NCI-H82 treated with DMSO at 0.1 percent for 48 hours (cell line): ENCODE data around the gene DMRTB1.

Source experiments
- DNase-seq: peaks from one replicate; lab custom pipeline; 2025; ENCODE audit not compliant: unreplicated experiment; lab: John Stamatoyannopoulos, UW

Gene DMRTB1

GRCh38 chr1:53462769-53463501, 3.7 kb downstream of the DMRTB1 start:
- peak; percentile 60 for DNase-seq

GRCh38 chr1:53463961-53464899, 5.0 kb downstream of the DMRTB1 start:
- DNase-seq: no peak

DNA sequence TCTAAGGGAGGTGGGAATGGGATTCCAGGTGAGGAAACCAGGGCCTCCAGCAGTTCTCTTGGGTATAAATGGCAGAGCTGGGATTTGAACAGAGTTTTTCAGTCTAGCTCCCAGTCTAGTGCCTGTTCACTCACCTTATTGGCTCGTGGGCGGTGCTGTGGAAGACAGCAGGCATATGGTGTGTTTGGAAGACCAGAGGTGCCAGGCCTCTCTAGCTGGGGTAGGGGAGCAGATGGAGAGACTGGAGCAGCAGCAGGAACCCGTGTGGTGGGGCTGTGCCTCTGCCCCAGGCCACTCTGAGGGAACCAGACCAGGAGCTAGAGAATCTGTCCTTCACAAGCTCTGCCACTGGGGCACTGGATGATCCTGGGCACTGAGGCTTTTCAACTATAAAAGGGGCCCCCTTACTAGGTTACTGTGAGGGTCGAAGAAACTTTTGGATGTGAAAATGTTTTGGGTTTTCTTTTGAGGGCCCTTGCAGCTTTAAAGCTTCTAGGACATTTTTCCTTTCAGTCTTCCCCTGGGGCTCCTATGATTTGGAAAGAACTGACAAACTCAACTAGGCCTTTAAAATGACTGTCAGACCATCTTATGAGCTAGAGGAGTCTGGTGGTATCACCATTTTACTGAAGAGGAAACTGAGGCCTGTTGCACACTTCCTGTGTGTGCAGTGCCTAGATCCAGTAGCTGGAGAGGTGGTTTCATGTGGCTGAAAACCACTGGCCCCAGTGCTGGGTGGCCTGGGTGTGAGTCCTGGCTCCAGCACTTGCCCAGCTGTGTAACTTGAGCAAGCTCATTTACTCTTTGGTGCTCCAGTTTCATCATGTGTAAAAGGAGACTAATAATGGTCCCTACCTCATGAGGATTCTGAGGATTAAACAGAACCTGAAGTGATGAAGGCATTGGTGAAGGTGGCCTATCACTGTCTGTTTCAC, 6.1 kb downstream of the DMRTB1 start:
- no peak for DNase-seq

GRCh38 chr1:53467391-53467790, 8.2 kb downstream of the DMRTB1 start:
- DNase-seq: no peak

GRCh38 chr1:53468374-53468773, 9.2 kb downstream of the DMRTB1 start:
- no peak for DNase-seq

GRCh38 chr1:53469373-53469772, 10.2 kb downstream of the DMRTB1 start:
- no peak for DNase-seq

DNA sequence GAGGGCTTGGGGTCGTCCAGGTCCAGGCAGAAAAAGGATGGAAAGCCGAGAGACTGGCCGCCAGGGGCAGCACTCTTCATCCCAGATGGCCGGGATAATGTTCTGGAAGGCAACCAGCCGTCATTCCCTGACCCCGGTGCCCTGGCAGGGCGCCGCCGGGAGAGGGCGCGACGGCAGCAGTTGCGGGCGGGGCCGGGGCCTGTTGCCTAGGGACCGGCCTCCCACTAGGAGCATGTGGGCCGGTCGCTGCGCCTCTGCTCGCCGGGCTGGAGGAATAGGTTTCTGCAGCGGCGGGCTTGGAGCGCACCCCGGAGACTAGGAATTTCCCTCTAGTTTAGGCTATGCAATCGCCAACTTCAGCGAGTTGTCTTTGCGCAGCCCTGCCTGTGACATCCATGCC, 11.0 kb downstream of the DMRTB1 start:
- peak; percentile 67 for DNase-seq

DNA sequence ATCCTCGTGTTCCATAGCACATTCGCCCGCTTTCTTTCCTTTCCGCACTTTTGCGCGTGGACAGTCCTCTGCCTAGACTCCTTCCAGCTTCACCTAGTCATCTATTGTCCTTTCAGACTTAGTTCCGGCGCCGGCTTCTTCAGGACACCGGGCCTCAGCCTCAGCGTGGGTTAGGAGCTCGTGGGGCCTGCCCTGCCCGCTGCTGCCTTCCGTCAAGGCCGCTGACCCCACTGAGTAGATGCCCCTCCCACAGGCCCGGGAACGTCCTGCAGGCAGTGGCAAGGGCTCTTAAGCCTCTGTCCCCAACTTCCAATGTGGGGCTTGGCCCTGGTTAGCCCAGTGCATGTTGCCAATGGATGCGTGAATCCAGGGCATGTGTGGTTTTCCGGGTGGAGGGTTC, 11.4 kb downstream of the DMRTB1 start:
- no peak for DNase-seq

GRCh38 chr1:53471000-53471399, 11.8 kb downstream of the DMRTB1 start:
- no peak for DNase-seq

GRCh38 chr1:53473463-53473862, 14.3 kb downstream of the DMRTB1 start:
- DNase-seq: no peak

- no peak for DNase-seq
These were observed 16.5 kb downstream of the DMRTB1 start for GRCh38 chr1:53475664-53476063.

DNA sequence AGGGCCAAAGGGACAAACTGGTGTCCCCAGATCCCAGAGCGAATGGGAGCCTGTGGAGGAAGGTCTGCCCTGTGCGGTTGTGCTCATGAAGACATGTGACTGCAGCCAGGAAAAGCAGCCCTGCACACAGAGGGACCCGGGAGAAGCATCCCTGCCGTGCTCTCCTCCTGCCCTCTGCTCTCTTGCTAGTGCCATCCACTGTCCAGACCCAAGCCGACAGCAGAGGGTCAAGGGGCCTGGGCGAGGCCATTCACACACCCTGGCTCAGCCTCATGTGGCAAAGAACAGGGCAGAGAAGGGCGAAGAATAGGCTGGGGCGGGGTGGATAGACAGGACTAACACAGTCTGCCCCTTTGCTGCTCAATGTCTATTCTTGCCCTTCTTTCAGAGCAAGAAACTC, 17.4 kb downstream of the DMRTB1 start:
- no peak for DNase-seq

- DNase-seq: no peak
These were observed 18.7 kb downstream of the DMRTB1 start for GRCh38 chr1:53477651-53478501.

DNA sequence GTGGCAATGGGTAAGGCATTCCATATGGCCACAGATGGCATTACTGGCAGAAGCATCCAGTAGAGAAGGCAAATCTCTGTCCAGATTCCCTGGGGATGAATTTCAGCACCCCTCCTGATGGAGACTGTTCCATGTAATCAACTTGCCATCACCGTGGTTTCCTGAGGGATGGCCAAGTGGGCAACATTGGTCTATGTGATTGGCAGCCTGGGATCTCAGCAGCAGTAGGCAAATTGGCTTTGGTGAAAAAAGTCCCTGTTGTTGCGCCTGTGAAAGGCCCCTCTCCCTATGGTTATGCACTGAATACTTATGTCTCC, 19.3 kb downstream of the DMRTB1 start:
- no peak for DNase-seq

- DNase-seq: no peak
These were observed 21.5 kb downstream of the DMRTB1 start for GRCh38 chr1:53480678-53481077.

- no peak for DNase-seq
These were observed 22.3 kb downstream of the DMRTB1 start for GRCh38 chr1:53481456-53481855.

- no peak for DNase-seq
These were observed 23.4 kb downstream of the DMRTB1 start for GRCh38 chr1:53482441-53483153.

GRCh38 chr1:53483170-53483569, 24.0 kb downstream of the DMRTB1 start:
- DNase-seq: no peak

DNA sequence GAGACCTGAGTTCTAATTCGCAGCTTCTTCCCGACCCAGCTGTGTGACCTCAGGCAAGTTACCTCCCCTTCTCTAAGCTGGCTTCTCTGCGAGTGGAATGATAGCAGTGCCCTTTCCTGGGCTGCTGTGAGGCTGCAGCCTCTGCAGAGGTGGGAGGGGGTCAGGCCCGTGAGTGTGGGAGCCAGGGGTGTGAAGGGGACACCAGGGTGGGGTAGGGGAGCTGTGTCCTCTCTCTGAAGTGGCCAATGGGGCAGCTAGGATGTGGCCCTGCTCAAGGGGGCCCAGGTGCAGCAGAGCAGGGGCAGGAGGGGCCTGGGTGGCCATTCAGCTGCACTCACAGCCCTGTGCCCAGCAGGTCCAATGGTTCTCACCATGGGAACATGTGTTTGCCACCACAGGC, 24.5 kb downstream of the DMRTB1 start:
- no peak for DNase-seq
